GM21360 (cell line): ENCODE measurements around the gene NRXN3.

Experiments used
- ATAC-seq: cut with Tn5 transposase; IDR thresholded peaks from one replicate; pipeline ENCODE4 v1.9.1; 2021; ENCODE audit warnings: mild to moderate bottlenecking, moderate library complexity; ENCODE audit not compliant: unreplicated experiment

The NRXN3 gene

DNA sequence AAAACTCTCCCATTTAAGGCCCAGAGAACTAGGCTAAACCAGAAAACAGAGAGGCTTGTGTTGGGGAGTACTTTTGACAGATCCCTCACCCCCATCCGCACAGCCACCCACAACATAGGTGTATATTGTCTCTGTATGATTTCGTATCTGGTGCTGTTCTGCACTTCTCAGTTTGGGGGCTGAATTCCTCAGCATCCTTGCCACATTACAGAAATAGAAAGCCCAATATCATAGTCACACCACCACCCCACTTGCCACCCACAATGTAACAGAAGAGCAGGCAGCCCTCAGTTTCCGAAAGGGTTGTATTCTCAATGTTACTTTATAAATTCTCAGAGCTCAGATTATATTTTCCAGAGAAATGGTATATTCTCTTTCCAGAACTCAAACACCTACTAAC, 1090.2 kb downstream of the NRXN3 start:
- no peak for ATAC-seq

- ATAC-seq = no peak
These were observed 1095.3 kb downstream of the NRXN3 start for GRCh38 chr14:79265366-79265946.

DNA sequence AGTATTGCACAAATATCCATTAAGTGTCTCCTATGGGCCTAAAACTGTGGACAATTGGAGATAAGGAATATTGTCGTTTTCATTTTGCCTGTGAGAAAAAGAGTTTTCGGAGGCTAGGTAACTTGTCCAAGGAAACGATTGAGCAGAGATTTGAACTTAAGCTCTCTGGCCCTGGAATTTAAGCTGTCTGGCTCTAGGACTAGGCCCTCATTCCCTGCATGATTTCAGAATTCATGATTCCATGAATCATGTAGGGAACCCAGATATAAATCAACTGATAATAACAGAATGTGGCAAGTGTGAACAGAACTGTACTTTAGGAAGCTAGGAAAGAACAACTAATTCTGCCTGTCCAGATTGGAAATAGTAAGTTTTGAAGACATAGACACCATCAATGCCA, 1100.2 kb downstream of the NRXN3 start:
- ATAC-seq = no peak

DNA sequence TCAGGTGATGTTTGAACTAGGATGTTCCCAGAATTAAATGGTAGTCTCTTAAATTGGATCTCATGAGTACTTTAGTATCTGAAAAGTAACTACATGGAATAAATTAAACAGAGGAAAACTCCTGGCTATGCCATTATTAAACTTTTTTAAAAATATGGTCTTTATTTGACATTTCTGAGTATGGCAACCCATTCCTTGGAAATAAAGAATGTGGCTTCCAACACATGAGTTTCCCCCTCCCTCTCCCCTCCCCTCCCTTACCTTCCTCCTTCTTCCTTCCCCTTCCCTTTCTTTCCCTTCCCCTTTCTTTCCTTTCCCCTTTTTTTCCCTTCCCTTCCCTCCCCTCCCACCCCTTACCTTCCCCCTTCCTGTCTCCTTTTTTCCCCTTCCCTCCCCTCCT, 1100.9 kb downstream of the NRXN3 start:
- ATAC-seq = no peak

- ATAC-seq = no peak
These were observed 1104.6 kb downstream of the NRXN3 start for GRCh38 chr14:79274641-79275291.

DNA sequence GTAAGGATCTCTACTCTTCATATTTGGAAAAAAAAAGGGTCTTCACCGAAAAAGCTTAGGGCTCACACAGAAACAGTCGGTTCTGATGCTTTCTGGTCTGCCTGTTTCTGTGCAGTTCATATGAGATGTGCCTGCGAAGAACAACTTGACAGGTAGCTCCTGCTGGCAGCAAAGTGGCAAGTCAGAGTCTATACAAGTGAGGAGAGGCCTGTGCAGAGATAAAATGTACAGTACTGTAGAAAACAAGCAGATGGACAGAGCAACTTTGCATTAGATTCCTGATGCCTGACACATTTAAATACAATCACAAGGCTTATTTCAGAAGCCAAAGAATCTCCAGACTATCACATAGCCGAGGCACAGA, 1105.1 kb downstream of the NRXN3 start:
- ATAC-seq = no peak

GRCh38 chr14:79278286-79278797, 1108.2 kb downstream of the NRXN3 start:
- ATAC-seq = no peak

GRCh38 chr14:79278798-79279644, 1108.8 kb downstream of the NRXN3 start:
- peak; percentile 83 for ATAC-seq

GRCh38 chr14:79279645-79280597, 1109.7 kb downstream of the NRXN3 start:
- ATAC-seq = no peak

DNA sequence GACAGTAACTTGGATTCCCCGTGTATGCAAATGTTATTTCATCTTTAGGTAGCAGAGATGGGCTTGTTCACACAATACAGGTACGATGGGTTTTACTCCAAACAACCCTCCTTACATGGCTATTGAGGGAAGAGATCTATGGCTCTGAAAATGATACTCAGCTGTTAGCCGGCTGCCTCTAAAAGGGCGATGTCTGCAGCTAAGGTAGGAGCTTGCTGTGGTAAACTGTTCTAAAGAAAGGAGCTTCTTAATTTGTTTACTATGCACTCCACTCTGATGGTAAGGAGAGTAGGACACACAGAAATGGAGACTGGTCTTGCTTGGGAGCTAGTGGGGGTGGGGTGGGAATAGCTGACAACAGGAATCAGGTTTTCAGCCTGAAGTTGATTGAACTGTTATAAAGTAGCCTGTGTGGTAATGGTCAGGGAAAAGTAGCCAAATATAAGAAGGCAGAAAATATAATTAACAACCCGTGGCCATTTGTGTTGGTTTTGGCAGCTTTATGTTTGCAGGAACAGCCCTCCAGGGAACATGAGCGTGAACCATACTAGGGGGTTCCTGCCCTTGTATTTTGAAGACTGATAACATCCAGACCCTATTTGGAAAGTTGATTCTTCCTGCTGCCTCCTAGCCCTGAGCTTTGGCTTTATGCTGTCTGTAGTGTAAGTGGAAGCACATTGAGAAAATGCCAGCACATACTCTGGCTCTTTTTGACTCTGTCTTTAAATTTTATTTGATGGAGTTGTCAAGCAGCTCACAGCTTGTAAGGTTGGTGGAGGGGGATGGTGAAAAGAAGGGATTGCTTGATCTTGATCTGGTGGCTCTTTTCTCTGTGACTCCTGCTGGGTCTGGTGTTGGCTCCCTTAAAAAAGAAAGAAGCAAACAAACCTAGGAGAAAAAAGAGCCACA, 1111.3 kb downstream of the NRXN3 start:
- ATAC-seq = no peak

DNA sequence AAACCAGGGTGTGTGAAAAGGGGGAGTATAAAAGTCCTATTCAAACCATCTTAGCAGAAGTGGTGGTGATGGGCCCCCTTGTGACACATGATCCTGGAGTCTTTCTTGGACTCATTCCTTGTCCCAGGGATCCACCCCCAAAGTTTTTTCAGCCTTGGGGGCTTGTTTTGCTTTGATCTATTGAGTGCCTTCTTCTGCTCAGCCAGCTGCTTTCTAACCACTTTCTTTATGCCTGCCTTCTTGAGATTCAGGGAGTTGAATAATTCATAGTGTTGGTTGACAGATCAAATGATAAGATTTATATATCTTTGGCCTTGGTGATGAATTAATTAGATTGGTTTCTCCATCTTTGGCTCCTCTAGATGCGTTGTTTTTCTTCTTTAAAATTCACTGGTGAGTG, 1114.4 kb downstream of the NRXN3 start:
- no peak for ATAC-seq

DNA sequence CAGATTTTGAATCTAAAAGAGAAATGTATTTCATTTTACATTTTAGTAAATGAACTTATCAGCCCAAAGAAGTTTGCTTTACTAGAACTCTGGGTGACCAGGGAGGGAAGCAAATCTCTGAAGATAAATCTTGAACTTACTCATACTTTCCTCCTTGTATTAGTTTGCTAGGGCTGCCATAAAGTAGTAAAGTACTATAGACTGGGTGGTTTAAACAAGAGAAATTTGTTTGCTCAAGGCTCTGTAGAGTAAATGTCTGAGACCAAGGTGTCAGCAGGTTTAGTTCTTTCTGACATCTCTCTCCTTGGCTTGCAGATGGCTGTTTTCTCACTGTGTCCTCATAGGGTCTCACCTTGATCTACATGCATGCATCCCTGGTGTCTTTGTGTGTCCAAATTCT, 1115.1 kb downstream of the NRXN3 start:
- no peak for ATAC-seq

DNA sequence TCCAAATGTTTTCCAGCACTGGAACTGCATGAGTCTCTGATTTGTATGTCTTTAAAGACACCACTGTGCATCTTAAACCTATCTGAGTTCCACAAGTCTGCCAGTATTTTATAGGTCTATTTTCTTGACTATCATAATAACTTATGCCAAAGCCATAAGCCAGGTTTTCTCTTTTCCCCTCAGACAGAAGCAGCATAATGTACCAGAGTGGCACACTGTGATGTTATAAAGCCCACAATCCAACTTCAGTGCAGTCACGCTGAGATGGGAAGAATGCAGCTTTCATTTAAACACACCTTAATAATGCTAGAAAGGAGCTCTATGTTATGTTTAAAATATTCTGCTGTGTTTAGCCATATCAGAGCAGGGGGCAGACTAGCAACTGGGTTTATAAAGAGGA, 1117.8 kb downstream of the NRXN3 start:
- ATAC-seq = no peak

DNA sequence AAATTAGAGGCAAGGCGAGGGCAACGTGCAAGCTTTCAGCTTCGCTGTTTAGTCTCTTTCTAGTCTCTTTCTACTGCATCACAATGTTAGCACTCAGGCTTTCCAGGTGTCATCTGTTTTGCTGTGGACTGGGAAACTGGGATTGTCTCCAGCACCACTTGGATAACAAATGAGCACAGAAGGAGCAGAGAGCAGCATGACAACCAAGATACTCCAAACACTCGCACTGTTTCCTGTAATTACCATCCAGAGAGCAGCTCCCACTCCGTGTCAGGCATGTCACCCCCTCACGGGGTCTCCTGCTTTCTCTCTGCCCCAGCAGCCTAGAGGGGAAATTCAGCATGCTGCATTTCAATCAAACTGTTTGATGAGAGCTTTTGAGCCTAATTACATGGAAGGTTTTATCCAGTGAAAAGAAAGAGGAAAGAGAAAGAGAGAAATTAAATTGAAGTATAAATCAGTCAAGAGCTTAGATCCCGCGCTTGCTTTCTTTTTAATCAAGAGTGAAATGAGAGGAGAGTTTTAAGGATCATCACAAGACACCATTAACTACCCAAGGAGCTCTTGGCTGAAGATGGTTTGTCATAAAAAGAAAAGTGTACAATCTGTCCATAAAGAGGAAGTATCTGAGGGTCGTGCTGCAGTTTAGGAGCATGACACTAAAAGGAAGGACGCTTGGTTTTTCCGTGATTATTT, 1123.5 kb downstream of the NRXN3 start:
- ATAC-seq = no peak

DNA sequence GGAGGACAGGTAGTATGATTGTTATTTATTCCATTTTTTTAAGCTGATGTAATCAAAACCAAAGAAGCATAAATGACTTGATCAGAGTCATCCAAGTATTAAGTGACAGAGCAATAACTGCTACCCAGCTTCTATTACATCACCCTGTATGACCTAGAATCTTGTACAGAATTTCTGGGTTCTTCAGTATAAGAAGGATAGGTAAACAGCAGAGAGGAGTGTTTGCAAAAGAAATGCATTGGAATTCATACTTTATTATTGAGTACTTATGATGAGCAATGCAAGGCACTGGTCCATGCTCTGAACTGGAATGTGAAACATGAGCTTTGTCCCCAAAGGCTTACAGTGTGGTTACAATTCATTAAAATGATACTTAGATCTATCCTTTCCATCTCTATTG, 1124.3 kb downstream of the NRXN3 start:
- no peak for ATAC-seq

DNA sequence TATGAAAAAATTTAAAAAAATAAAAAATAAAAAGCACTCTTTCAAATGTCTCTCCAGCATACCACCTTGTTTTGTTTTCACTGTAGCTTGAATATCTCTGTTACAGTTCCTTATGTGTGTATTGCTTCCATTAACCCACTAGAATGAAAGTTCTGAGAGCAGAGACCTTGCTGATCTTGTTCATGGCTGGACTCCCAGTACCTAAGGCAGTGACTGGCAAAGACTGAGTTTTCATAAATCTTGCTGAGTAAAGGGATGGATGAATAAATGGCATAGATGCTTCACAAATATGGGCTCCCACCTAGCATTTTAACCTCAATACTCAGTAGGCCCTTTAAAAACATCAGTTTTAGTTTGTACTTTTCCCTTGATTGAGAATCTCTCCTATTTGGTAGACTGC, 1125.2 kb downstream of the NRXN3 start:
- no peak for ATAC-seq

GRCh38 chr14:79298373-79298772, 1128.2 kb downstream of the NRXN3 start:
- no peak for ATAC-seq

DNA sequence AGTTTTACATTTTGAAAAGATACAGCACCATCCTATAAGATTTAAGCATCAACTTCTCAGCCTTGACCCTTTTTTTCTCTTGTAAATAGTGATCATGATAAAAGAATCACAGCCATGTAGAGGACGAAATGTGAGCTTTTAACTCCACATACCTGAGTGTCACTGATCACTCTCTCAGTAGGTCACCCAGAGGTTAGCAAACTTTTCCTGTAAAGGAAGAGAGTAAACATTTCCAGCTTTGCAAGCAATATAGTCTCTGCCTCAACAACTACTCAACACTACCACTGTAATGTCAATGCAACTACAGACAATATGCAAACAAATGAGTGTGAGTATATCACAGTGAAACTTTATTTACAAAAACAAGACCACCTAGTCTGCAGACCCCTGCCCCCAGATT, 1129.0 kb downstream of the NRXN3 start:
- ATAC-seq = no peak

- no peak for ATAC-seq
These were observed 1134.1 kb downstream of the NRXN3 start for GRCh38 chr14:79304279-79304678.
